ENCODE results near the gene TMEM63A.
A peak's percentile ranks its signal among the peaks of the same experiment; 100 is the strongest.

TMEM63A gene

DNA sequence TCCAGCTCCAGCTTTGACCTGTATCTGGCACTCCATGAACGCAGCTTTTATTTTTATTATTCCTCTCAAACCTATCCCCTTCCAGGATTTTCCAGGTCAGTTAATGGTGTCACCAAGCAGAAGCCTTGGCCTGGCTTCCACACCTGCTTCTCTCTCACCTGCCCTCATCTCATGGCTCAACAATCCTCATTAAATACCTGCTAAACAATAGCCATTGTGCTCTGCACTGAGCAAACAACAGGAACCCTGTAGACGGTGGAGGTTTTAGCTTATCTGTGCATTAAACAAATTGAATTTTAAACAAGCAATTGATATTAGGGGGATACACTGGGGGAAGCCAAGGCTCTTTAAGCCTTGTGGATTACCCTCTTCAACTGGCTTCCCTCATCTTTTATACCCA is 26.6 kb upstream of the TMEM63A start:
- DNase-seq (ENCODE audit: low read depth, low spot score), result no peak

DNA sequence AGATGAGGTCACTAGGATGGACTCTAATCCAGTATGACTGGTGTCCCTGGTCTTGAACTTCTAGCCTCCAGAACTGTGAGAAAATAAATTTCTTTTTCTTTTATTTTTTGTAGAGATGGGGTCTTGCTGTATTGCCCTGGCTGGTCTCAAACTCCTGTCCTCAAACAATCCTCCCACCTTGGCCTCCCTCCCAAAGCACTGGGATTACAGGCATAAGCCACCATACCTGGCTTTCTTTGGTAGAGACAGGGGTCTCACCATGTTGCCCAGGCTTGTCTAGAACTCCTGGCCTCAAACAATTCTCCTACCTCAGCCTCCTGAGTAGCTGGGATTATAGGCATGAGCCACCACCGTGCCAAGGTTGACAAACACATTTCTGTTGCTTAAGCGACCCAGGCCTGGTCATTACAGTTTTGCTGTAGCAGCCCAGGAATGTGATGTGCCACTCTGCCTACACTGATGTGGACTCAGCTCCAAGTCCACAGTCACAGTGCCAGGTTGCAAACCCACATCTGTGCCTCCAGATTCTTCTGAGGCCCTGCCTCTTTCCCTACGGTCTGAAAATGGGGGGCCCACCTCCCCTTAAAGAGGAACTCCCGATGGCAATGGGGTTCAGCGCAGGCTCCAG is 25.9 kb upstream of the TMEM63A start:
- DNase-seq (ENCODE audit: low read depth, low spot score), result no peak

DNA sequence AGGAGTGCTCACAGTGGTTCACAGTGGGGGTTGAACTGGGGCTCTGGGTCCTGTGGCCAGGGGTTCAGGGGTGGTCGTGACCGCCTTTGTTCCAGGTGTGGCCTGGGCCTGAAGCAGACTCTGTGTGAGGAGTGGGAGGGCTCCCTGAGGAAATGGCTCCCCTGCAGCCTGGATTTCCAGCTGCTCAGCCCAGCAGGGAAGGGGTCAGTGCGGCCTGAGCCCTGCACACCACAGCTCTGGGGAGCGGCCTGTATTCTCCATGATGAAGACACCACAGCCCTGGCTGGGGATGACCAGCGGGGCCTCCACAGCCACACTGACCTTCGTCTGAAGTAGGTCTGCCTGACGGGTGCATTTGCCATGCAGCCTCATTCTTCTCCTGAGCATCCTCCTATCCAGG is 25.2 kb upstream of the TMEM63A start:
- DNase-seq (ENCODE audit: low read depth, low spot score), result no peak

DNA sequence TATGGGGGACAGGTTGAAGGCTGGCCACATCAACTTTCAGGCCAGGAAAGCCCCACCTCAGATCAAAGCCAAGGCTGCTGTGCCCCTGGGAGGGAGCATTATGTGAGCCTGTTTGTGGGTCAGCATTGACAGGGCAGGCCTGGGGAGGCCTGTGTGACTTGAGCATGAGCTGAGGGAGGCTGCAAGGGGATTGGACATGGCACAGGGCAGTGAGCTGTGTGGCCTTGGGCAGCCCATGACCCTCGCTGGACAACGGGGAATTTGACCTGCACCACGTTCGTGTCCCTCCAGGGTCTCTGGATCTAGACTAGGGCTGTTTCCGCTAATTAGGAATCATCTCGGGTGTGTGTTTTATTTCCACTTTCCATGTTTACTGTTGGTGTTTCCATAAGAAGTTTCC is 24.3 kb upstream of the TMEM63A start:
- DNase-seq (ENCODE audit: low read depth, low spot score), result no peak

DNA sequence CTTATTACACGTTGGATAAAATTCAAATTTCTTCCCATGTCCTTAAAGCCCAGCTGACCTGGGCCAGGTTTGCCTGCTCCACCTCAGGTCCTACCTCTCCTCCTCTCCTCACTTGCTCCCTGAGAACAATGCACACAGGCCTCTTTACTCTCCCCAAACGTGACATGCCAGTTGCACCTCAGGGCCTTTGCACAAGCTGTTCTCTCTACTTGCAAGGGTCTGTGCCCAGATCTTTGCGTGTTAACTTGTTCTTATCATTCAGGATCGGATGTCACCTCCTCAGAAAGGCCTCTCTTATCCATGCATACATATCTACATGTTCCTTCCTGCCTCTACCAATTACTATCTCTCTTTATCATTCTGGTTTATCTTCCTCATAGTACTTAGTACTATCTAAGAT is 21.4 kb upstream of the TMEM63A start:
- DNase-seq (ENCODE audit: low read depth, low spot score), result no peak

DNA sequence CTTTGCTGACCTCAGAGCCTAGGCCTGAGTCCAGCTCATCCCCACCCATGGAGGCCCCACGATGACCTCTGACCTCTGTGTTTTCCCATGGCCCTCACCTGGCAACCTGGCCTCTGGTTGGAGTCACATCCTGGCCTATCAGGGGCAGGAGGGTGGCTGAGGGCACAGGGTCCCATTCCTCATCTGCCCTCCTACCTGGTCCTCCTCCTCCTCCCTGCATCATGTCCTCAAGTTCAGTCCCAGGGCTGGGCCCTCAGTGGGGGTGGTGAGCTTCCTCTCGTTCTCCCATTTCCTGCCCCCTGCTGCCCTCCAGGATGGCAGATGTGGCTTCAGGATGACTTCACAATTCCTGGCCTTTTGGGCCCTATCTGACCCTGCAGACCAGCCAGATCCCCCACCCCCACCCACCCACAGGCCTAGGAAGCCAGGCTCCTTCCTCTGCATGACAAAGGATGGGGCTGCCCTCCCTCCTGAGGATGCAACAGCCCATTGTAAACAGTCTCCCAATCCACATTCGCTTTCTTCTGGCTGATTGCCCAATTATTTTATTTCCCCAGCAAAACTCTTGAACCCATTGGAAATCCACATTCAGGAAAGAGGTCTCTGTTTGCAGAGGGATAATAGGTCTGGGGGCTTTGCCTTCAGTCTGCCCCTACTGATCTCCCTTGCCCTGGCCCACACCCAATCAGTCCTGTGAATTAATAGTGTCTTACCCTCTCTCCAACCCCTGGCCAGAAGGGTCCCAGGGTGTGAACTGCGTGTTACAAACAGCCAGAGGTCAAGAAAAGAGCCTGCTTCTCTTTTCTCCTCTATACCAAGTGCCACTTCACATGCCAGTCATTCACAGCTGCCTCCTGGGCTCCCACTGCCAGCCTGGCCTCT is 17.1 kb upstream of the TMEM63A start:
- DNase-seq (ENCODE audit: low read depth, low spot score), result peak; percentile 92

DNA sequence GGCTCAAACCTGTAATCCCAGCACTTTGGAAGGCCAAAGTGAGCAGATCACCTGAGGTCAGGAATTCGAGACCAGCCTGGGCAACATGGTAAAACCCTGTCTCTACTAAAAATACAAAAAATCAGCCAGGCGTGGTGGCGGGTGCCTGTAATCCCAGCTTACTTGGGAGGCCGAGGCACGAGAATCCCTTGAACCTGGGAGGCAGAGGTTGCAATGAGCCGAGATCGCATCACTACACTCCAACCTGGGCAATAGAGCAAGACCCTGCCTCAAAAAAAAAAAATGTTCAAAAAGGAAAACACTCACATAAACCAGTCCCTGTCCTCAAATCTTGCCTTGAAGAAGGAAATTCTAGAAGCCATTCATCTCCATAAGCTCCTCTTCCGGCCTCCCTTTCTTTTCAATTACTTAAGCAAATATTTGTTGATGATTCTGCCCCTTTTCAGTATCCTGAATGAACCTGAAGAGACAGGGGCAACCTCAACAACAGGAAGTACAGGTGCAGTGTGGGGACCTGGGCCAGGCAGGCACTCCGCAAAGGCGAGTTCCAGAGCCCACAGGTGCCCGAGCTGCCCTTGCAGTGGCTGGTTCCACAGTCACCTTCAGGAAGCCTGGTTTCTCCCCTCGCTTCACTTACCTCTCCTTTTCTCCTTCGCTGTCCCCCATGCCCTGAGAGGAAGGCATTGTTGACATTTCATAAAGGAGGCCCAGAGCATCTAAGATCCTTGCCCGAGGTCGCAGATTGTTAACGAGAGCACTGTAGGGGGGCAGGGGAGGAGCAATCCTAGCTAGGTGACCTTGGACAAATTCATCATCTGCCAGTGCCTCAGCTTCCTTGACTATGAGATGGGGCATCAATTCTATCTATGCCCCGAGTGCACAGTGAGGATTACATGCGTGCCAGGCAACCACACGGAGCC is 15.7 kb upstream of the TMEM63A start:
- DNase-seq (ENCODE audit: low read depth, low spot score), result no peak

DNA sequence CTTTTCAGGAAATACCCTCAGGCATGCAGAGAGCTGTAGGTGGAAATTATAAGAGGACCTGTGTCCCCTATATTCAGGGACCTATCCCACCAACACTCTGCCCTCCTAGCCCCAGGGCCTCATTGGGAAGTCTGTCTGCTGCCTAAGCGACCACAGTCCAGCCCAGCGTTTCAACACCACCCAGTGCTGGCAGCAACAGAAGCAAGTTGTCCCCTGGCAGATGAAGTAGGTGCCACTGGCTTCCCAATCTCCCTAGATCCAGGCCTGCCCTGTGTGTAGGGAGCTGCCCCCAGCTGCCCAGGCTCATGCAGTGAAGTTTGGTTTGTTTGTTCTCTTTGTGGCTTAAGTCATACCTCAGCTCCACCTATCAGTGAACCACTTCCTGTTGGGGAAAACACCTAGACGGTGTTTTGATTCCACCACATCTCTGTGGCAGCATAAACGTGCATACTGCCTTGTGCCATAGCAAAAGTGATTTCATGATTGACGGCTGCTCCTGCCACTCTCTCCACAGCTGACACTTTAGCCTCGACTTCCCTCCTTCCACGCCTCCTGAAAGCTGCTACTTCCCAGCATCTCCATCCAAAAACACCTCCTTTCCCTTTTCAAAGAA is 14.9 kb upstream of the TMEM63A start:
- no peak for DNase-seq (ENCODE audit: low read depth, low spot score)

DNA sequence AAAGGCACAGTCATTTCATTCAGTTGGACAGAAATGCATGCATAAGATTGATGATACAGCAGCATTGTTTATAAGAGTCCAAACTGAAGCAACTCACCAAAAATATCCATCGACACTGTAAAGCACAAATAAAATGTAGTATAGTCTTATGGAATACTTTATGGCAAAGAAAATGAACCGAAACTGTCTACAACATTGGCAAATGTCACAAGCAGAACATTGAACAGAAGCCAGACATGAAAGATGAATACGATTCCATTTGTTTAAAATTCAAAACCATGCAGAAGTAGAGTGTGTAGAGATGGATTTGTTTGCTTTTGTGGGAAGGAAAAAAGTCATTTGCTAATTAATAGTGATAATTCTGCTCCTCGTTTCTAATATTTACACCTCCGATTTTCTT is 14.3 kb upstream of the TMEM63A start:
- no peak for DNase-seq (ENCODE audit: low read depth, low spot score)

DNA sequence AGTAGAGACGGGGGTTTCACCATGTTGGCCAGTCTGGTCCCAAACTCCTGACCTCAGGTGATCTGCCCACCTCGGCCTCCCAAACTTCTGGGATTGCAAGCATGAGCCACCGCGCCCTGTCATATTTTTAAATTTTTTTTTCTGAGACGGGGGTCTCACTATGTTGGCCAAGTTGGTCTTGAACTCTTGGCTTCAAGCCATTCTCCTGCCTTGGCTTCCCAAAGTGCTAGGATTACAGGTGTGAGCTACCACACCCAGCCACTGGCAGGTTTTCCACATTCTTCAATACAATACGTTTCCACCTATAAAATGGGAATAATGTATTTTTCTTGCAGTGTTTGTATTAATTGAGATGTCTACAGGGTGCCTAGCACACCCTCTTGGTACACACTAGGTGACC is 10.1 kb upstream of the TMEM63A start:
- no peak for DNase-seq (ENCODE audit: low read depth, low spot score)

DNA sequence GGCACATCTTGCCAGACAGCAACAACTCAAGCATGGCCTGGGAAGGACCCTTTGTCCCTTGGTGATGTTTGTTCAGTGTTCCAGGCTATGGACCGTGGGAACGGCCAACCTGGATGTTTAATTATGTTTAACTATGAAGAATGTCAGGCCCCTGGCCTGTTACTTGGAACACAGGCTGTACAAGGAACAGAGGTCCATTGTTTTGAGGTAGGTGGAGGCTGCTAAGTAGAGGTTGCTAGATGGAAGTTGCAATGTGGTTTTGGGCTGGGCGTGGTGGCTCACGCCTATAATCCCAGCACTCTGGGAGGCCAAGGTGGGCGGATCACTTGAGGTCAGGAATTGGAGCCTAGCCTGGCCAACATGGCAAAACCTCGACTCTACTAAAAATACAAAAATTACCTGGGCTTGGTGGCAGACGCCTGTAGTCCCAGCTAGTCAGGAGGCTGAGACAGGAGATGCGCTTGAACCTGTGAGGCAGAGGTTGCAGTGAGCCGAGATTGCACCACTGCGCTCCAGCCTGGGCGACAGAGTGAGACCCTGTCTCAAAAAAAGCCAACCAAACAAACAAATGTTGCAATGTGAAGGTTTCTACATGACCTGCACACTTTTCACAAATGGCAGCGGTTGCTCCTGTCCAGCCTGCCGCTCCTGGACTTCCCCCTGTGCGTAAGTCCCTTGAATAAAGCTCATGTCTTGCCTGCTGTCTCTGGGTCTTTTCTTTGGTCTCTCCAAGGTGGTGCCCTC is 9.2 kb upstream of the TMEM63A start:
- no peak for DNase-seq (ENCODE audit: low read depth, low spot score)

DNA sequence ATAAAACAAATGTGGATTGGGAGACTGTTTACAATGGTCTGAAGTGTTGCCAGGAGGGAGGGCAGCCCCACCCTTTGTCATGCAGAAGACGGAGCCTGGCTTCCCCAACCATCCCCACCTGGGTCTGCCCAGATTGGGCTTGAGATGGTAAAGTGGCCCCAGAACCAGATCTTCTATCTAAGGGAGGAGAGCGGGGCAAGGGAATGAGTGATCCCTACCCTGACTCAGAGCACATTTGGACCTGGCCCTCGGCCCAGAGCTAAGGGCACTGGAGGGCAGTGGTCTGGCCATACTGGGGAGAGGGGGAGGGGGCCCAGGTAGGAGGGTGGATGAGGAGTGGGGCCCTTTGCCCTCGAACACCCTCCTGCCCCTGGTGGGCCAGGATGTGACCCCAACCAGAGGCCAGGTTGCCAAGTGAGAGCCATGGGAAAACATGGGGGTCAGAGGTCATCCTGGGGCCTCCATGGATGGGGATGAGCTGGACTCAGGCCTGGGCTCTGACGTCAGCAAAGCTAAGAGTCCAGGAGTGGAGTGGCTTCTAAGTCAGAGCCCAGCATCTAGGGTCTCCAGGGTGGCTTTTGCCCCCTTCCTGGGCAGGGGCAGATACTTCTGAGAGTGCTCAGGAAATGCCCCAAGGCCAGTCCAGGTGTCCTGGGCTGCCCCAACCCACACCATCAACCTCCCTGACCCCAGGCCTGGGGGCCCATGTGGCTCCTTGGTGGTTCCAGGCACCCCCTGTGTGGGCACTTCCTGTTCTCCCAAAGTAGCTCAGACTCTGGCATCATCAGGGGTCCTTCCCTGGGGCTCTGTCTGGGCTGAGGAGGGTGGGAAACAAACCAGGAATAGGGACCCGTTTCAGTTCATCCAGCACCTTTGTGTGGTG is 8.4 kb upstream of the TMEM63A start:
- peak; percentile 64 for DNase-seq (ENCODE audit: low read depth, low spot score)

DNA sequence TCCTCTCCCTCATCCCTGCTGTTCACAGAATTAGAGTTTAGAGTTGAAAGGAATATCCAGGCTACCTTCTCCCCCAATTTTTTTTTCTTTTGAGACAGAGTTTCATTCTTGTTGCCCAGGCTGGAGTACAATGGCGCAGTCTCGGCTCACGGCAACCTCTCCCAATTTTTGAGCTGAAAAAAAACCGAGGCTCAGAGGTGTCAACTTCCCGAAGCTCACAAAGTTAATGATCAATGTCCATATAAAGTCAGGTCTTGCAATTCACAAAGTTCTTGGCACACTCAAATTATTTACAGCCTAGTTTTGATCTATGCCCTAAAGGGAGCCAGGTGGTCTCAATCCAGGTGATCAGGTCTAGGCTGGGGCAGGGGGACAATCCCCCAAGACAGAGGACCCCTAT is 7.6 kb upstream of the TMEM63A start:
- DNase-seq (ENCODE audit: low read depth, low spot score), result no peak

DNA sequence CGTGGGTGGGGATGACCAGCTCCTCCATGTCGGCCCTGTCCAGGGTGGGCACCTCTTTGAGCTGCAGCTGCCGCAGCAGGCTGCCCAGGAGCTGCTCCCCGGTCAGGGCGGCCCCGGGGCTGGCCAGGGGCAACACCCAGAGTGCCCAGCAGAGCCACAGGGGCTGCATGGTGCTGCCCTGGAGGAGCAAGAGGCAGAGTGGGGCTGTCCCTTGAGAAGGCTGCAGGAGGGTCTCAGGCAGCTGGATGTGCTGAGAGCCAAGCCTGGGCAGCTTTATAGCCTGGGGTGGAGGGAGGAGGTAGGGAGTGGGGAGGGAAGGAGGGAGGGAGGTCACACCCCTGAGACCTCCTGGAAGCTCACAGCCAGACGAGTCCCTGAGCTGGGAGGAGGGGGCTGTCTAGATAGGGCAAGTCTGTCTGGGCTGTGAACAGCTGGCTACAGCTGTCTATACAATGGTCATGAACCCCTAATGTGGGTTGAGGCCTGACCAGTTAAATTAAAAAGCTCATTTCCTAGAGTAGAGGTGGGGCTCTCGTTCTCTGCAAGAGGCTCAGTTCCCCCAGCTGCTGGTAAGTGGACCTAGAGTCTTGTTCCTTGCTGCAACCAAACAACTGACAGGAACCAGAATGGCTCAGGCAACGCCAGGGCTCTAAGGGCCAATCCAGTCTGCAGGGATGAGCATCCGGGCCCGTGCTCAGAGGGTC is 6.9 kb upstream of the TMEM63A start, which contains the start of gene LEFTY1:
Gene LEFTY1, minus strand, starts transcription at position 249 of the 704 bp plus-strand sequence. Its CDS starts 80 bp downstream, at position 169.
- peak; percentile 87 for DNase-seq (ENCODE audit: low read depth, low spot score)

DNA sequence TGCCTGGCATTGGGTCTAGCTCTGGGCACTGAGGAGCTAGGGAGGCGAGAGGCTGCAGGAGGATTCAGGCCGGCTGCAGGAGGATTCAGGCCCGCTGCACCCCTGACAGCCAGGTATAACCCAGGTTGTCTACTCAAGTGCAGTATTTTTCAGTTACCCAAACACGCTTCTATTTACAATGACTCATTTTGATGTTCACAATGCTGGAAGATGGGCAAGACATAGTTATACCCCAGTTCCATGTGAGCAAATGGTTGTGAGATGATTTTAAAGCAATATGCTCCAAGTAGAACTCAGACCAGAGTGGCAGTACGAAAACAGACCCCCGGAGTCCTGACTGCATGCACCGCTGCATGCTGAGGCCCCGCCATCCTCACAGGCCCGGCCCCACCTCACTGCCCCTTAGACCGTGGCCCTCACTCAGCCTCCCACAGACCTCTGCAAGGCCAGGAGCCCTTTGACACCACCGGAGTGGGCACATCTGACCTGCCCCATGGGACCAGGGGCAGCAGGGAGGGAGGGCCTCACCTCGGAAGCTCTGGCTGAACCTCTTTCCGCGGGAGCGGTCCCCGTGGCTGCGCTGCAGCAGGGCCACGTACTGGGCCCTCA is 6.2 kb upstream of the TMEM63A start:
- DNase-seq (ENCODE audit: low read depth, low spot score), result no peak

DNA sequence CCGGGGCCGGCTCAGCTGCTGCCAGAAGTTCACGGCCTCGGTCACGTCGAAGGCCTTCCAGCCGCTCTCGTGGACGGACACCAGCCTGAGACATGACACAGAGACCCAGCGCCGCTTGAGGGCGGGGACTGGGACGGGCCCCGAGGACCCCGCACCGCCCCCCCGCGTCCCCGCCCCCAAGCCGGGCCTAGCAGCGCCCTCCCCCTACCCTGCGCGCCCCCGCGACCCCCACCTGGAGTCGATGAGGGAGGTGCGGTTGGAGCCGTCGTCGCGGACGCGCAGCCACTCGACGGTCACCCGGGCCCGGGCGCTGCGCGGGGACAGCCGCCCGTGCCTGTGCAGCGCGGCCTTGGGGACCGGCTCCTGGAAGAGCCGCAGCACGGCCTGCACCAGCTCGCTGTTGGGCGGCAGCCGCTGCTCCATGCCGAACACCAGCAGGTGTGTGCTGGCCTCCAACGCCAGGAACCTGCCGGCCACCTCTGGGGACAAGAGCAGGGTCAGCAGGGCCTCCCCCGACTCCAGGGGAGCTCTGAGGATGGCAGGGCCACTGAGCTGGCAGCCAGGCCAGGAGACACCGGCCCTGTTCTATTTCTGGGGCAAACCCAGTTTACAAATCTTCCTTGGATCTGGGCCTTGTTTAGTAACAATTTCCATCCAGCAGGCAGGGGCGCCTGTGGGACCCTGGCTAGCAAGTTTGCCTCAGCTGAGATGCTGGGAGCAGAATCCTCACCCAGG is 5.5 kb upstream of the TMEM63A start:
- DNase-seq (ENCODE audit: low read depth, low spot score), result peak; percentile 23

DNA sequence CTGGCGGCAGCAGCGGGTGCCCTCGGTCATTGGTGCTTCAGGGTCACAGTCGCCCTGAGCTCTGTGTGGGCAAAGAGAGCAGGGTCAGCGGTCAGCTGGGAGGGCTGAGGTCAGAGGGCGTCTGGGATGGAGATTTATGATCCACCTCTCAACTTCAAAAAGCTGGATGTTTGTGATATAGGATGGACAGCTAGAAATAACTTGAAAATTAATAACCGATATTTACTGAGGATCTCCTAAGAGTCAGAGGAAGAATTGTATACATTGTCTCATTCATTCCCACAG is 4.8 kb upstream of the TMEM63A start:
- no peak for DNase-seq (ENCODE audit: low read depth, low spot score)
